GM21723 (cell line): Measurements from ENCODE around the gene KCNJ14.

ENCODE experiments used
- ATAC-seq: cut with Tn5 transposase; IDR thresholded peaks from one replicate; pipeline ENCODE4 v1.9.1; 2021; ENCODE audit warnings: mild to moderate bottlenecking, moderate library complexity; ENCODE audit not compliant: unreplicated experiment

KCNJ14 gene

DNA sequence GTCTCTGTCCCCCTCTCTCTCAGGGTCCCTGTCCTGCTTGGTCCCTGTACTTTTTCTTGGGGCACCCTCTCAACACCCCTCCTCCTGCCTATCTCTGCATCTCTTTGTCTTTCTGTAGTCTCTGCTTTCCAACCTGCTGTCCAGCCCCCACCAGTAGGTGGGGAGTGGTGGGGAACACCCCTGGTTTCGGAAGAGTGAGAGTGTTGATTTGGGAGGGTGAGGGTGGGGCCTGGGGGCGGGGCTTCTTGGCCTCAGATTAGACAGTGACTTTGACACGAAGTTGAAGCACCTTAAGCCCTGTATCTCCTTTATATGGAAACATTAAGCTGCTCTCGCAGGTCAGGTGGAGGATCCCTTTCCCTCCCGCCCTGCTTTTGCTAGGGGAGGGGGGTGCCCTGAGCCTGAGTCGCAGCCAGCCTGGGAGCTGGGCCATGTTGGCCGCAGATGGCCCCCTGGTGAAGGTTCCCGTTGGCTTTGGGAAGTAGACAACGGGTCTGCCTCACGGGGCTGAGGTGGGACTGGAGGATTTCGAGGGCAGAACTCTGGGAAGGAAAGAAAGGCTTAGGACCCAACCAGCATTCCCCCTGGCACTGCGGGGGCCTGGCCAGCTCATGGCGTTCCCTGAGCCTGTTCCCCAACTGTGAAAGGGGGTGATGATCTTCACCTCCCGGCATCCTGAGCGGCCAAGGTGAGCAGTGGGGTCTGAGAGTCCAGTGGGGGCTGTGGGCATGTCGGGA, at the start of gene KCNJ14:
TSS of gene KCNJ14 (plus strand) at position 404 of the 737 bp plus-strand sequence. CDS start 6,151 bp downstream, outside the sequence.
- ATAC-seq: no peak

DNA sequence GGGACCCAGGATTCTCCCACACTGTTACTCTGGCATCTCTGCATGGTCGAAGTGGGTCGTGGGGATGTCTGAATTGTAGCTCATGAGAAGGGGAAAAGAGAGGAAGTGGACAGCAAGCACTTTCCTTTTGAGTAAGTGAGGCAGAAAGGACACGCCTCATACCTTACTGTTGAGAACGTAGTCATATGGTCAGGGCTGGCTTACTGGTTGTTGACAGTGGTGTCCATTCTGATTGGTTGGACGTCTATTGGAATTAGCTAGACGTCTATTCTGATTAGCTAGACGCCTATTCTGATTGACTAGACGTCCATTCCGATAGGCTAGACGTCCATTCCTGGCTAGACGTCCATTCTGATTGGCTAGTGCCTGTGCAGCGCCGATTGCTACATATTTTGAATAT, 49.5 kb upstream of the KCNJ14 start:
- ATAC-seq: no peak

DNA sequence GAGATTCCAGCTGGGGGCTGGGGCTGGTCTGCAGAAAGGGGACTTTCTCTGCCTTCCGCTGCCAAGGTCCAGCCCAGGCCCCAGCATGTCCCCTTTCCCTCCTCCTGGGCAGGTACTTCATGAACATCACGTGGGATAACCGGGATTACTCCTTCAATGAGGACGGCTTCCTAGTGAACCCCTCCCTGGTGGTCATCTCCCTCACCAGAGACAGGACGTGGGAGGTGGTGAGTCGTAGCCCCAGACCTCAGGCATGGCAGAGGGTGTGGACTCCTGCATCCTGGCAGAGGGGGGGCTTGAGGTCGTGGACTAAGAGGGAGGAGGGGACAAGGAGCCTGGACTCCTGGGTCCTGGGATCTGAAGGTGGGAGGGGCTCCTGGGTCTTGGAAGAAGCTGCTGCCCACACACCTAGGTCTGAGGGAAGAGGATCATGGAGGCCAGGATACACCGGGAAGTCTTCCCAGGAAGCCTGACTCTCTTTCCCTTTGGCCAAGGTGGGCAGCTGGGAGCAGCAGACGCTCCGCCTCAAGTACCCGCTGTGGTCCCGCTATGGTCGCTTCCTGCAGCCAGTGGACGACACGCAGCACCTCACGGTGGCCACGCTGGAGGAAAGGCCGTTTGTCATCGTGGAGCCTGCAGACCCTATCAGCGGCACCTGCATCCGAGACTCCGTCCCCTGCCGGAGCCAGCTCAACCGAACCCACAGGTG, 41.3 kb upstream of the KCNJ14 start:
- no peak for ATAC-seq

DNA sequence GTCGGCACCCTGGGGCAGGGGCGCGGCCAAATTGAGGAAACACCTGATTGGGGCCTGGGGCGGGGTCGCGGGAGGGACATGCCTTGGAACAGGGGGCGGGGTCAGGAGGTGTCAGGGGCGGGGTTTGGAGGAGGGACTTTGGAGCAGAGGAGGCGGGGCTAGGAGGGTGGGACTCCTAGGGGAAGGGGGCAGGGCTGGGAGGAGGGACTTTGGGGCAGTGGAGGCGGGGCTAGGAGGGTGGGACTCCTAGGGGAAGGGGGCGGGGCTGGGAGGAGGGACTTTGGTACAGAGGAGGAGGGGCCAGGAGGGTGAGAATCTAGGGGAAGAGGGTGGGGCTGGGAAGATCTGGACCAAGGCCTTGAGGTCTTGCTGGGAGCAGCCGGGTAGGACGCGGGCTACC, 40.0 kb upstream of the KCNJ14 start:
- ATAC-seq: no peak

DNA sequence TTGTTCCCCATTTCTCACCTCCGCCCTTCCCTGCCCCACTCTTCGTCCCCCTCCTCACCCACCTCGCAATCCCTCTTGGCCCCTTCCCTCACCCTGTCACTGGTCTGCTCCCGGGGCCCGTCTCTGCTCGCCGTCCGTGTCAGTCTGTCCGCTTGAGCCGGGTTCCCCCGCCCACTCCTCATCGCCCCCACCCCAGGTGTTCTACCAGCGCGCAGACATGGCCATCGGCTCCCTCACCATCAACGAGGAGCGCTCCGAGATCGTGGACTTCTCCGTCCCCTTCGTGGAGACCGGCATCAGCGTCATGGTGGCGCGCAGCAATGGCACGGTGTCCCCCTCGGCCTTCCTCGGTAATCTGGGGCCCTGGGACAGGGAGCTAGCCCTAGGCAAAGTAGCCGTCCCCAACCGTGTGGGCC, 39.6 kb upstream of the KCNJ14 start:
- ATAC-seq: no peak

DNA sequence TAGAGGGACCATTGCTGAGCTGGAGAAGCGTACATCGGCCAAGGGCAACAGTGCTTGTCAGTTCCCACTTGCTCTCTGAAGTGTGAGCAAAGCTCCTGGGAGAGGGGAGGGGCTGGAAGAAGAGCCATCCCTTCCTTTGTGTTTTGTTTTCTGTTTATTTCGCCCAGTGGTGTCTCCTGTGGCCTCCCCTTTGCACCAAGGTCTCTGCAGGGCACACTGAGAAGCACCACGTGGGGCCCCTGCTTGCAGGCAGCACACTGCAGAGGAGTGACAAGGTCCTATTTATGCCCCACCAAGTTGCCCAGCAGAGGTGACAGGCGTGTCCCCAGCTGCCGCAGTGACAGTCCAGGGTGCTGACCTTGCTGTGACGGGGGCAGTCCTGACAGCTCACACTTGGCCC, 38.0 kb upstream of the KCNJ14 start:
- no peak for ATAC-seq

DNA sequence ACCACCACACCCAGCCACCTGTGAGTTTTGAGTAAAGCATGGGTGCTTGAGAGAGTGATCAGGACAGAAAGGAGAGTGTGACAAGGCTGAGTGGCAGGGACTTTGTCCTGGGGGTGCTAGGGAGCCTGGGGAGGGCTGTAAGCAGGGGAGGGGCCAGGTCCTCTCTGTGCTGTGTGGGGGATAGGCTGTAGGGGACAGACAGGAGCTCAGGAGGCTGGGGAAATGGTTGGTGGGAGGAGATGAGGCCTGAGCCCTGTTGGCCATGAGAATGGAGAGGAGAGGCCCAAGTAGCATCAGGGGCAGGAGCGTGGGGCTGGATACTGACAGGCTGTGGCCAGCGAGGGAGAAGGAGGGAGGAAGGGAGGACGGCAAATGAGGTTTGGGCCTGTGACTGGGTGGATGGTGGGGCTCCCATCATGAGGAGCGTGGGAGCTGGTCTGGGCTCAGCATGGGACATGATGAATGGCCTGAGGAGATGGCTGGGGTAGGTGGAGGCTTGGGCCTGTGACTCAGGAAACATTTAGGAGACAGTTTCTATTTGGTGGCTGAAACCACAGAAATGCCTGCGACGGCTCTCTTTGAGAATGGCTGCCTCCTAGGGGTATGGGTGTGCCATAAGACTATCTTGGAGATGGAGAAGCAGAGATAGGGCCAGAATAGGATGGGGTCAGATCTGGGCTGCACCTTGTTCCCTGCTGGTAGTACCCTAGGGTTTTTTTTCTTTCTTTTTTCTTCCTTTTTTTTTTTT, 36.9 kb upstream of the KCNJ14 start:
- ATAC-seq: no peak

DNA sequence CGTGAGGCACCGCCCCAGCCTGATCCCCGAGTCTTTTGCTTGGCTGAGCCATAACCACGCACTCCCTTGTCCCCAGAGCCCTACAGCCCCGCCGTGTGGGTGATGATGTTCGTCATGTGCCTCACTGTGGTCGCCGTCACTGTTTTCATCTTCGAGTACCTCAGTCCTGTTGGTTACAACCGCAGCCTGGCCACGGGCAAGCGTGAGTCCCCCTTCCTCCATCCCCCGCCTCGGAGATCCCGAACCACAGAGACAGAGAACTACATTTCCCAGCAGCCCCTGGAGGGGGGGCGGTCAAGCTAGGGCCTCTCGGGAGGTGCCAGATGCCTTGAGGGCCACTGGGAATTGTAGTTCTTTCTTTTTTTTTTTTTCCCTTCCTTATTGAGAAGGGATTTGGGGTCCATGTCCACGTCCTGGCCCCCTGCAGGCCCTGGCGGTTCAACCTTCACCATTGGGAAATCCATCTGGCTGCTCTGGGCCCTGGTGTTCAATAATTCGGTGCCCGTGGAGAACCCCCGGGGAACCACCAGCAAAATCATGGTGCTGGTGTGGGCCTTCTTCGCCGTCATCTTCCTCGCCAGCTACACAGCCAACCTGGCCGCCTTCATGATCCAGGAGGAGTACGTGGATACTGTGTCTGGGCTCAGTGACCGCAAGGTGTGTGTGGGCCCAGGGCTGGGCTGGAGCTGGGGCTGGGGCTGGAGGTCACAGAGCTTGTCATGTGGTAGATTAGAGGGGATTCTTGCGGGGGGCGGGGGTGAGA, 36.0 kb upstream of the KCNJ14 start:
- peak; percentile 69 for ATAC-seq

DNA sequence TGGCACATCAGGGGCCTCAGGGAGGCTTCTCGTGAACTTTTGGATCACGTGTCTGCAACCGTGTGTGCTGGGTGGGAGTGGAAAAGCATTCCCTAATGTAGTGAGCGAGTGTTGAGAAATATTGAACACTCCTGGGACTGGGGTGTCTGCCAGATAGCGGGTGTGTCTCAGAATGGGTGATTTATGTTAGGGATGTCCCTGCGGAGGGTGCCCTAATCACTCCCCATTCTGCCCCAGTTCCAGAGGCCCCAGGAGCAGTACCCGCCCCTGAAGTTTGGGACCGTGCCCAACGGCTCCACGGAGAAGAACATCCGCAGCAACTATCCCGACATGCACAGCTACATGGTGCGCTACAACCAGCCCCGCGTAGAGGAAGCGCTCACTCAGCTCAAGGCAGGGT, 33.8 kb upstream of the KCNJ14 start:
- no peak for ATAC-seq

DNA sequence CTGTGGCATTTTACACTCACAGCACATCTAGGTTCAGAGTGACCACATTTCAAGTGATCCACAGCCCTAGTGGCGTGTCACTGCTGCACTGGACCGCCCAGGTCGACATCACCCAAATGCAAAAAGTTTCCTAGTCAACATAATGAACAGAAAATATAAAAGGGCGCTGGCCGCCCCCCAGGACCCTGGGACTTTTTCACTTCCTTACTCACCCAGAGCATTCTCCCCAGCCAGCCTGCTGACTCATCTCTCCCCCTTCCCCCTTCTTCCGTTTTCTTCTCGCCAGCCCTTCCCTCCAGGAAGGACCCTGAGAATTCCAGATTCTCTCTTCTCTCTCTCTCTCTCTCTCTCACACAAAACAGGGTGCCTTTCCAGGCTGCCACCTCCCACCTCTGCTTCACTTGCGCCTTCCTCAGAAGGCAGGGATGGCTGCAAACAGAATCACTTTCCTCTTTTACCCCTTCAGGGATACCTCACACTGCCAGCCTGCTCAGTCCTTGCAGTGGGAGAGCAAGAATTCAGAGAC, 30.6 kb upstream of the KCNJ14 start:
- no peak for ATAC-seq

DNA sequence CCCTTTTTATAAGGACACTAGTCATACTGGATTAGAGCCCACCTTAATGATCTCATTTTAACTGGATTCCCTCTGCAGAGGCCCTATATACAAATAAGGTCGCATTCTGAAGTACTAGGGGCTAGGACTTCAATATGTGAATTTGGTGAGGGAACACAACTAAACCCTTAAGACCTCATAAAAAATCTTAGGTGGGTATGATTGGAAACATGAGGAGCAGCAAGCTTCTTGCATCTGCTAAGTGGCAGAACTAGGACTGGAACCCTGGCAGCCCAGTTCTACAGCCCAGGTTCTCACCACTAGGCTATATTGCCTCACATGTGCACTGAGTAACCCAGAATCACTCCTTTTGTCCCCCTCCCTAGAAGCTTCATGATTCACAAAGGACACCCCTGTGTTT, 26.7 kb upstream of the KCNJ14 start:
- no peak for ATAC-seq

DNA sequence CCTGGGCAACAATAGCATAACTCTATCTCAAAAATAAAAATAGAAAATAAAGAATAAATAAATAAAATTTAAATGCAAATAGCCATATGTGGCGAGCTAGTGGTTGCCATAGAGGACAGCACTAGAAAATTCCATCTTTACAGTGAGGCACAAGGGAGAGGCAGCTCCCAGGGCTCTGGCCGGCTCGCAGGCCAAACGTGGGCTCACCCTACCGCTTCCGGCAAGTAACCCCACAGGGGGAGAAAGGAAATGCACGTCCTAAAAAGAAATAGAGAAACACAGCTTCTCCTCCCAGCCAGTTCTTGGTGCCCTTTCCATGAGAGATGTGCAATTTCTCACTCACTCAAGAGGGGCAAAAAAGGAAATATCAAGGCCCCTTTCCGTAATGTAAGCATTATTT, 22.0 kb upstream of the KCNJ14 start:
- no peak for ATAC-seq

DNA sequence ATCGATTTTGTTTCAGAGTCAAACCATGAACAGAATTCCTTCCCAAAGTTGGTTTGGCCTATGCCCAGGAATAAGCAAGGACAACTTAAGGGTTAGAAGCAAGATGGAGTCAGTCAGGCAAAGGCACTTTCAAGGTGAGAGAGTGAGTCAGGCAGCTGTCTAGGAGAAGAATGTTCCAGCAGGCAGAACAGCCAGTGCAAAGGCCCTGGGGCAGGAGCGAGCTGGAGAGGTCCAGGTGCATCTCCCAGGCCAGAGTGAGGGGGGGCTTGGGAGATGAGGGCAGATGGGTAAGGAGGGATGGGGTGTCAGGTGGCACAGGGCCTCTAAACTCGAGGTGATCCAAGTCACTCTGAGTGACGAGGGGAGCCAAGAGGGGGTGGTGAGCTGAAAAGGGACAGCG, 18.8 kb upstream of the KCNJ14 start:
- no peak for ATAC-seq

DNA sequence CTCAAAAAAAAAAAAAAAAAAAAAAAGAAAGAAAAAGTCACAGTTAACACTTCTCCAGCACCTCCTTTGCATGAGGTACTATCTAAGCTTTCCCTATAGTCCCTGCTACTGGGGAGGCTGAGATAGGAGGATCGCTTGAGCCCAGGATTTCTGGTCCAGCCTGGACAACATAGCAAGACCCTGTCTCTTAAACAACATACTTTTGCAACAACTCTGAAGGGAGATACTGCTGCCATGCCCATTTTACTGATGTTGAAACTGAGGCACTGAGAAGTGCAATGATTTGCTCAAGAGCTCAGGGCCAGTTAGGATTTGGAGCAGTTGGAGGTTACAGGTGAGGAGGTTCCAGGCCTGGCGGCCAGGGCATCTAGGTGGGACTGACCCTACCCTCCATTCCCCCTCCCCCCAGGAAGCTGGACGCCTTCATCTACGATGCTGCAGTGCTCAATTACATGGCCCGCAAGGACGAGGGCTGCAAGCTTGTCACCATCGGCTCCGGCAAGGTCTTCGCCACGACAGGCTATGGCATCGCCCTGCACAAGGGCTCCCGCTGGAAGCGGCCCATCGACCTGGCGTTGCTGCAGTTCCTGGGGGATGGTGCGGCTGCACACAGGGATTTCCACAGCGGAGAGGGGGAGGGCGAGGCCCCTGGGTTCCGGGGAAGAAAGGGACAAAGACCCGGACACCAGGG, 13.9 kb upstream of the KCNJ14 start:
- ATAC-seq: no peak

DNA sequence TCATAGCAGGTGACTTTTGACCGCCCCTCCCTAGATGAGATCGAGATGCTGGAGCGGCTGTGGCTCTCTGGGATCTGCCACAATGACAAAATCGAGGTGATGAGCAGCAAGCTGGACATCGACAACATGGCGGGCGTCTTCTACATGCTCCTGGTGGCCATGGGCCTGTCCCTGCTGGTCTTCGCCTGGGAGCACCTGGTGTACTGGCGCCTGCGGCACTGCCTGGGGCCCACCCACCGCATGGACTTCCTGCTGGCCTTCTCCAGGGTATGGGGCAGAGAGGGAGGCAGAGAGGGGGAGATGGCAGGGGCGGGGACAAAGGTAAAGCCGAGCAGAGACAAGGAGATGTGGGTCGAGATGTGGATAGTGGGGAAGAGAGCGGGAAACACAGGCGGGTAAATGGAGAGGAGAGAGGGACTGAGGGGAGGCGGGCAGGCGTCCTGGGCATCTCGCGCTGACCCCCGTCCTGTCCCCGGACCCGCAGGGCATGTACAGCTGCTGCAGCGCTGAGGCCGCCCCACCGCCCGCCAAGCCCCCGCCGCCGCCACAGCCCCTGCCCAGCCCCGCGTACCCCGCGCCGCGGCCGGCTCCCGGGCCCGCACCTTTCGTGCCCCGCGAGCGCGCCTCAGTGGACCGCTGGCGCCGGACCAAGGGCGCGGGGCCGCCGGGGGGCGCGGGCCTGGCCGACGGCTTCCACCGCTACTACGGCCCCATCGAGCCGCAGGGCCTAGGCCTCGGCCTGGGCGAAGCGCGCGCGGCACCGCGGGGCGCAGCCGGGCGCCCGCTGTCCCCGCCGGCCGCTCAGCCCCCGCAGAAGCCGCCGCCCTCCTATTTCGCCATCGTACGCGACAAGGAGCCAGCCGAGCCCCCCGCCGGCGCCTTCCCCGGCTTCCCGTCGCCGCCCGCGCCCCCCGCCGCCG, 13.0 kb upstream of the KCNJ14 start:
- no peak for ATAC-seq

DNA sequence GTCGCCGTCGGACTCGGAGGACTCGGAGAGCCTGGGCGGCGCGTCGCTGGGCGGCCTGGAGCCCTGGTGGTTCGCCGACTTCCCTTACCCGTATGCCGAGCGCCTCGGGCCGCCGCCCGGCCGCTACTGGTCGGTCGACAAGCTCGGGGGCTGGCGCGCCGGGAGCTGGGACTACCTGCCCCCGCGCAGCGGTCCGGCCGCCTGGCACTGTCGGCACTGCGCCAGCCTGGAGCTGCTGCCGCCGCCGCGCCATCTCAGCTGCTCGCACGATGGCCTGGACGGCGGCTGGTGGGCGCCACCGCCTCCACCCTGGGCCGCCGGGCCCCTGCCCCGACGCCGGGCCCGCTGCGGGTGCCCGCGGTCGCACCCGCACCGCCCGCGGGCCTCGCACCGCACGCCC, 12.1 kb upstream of the KCNJ14 start:
- ATAC-seq: no peak

DNA sequence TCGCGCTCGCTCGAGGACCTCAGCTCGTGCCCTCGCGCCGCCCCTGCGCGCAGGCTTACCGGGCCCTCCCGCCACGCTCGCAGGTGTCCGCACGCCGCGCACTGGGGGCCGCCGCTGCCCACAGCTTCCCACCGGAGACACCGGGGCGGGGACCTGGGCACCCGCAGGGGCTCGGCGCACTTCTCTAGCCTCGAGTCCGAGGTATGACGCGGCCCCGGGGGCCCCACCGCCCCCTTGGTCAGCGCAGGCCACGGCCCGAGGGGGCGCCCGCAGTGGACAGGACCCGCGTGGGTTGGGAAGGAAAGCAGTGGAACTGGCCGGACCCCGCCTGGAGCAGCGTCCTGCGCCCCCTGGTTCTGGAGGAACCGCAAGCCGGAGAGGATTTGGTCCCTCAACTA, 11.6 kb upstream of the KCNJ14 start:
- no peak for ATAC-seq

DNA sequence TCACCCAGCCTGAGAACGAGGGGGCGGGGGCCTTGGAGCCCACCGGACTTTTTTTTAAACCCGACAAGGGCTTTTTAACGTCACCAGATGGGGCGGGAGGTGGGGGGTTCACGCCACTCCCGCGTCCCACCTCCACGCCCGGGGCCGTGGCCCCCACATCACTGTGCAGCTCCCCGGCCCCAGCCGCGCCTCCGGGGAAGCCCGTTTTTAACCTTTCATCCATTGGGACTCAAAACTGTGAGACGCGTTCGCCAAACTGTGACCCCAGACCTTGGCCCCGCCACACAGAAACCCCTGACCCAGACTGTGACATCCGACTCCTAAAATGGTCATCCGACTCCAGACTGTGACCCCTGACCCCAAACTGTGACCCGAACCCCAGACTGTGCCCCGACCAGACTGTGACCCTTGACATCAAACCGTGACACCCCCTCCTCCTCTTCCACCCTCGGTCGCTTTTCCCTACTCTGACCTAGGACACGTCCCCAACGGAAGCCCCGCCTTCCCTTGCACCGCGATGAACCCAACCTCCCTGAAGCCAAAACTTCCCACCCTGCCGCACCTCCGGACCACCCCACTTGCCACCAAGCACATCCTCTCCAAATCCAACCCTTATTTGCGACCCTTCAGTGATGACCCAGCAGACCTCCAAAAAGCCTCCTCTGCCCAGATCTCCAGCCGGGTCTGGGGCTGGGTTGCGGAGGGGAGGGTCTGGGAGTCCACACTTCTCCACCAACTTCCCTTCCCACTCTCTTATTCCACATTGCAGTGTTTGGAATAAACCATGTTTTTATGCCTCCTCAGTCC, 11.0 kb upstream of the KCNJ14 start:
- no peak for ATAC-seq

DNA sequence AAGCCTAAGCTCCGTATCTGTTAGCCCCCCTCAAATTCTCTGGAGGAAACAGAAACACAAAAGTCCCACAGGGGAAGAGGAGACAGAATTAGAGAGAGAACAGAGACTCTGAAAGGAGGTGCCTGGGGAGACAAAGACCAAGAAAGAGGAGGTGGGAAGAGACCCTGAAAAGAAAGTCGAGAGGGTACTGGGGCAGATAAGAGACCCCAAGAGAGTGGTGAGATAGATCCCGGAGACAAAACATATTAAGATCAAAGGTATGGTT, 10.5 kb upstream of the KCNJ14 start:
- no peak for ATAC-seq
